Fibroblast of the aortic adventitia (primary cell): ENCODE results near the gene TRPM3. TPM values are rescaled to one million over a fixed set of nuclear protein-coding genes. Genes with fewer than 3 reads are reported as not detected.

Experiments
- DNase-seq: peaks from one replicate; pipeline ENCODE4 v3.0.0-alpha.2; 2010; ENCODE audit warnings: low read depth
- H3K4me3 ChIP-seq: 2 replicates; pipeline ENCODE4 v1.5.1; 2011; ENCODE audit warnings: low read depth, mild to moderate bottlenecking, control low read depth, low read length, moderate library complexity
- CTCF ChIP-seq: IDR thresholded peaks from 2 replicates; pipeline ENCODE4 v1.5.1; 2011; ENCODE audit warnings: mild to moderate bottlenecking, low read length, control low read depth, inconsistent platforms; ENCODE audit not compliant: insufficient read depth
- total RNA-seq: library from RNA; depleted of rRNA; stranded (reverse); fragments of >200 nt; gene quantifications from 2 replicates; pipeline ENCODE4 v1.2.3, GENCODE V29; 2012; ENCODE audit warnings: low replicate concordance

TRPM3 gene
- total RNA-seq, 1 donor: 8.8 TPM

- TF ChIP-seq CTCF: no peak
- no peak for DNase-seq
- no peak overlapping the region for H3K4me3 ChIP-seq
These were observed 558.4 kb downstream of the TRPM3 start for GRCh38 chr9:70563010-70563409.

- DNase-seq: peak; percentile 63
These were observed 559.5 kb downstream of the TRPM3 start for GRCh38 chr9:70561786-70562395.

GRCh38 chr9:70561111-70561510 lies 560.3 kb downstream of the TRPM3 start:
- DNase-seq: no peak
- TF ChIP-seq CTCF: no peak
- no peak overlapping the region for H3K4me3 ChIP-seq

More at GRCh38 chr9:70561786-70562395, 559.5 kb downstream of the TRPM3 start:
- TF ChIP-seq CTCF: no peak
- no peak overlapping the region for H3K4me3 ChIP-seq

GRCh38 chr9:70559102-70559501 lies 562.3 kb downstream of the TRPM3 start:
- no peak overlapping the region for H3K4me3 ChIP-seq
- TF ChIP-seq CTCF: no peak
- DNase-seq: no peak

- no peak overlapping the region for H3K4me3 ChIP-seq
- no peak for DNase-seq
- TF ChIP-seq CTCF: no peak
These were observed 563.6 kb downstream of the TRPM3 start for GRCh38 chr9:70557661-70558369.

GRCh38 chr9:70556771-70557170 lies 564.6 kb downstream of the TRPM3 start:
- TF ChIP-seq CTCF: no peak
- no peak for DNase-seq
- H3K4me3 ChIP-seq: no peak overlapping the region
